Activated naive CD4-positive, alpha-beta T cell (primary cell): ENCODE results near the gene METTL9.
"Not testable (repeated sequence)": the region's sequence is repeated elsewhere in the genome, so short reads cannot be mapped to it uniquely, and the experiment has no call there.

Source experiments
- DNase-seq, 4 experiments: peaks; one replicate each; lab custom pipeline; 2025; lab: John Stamatoyannopoulos, UW

METTL9 gene

GRCh38 chr16:21663889-21664647 lies 64.7 kb downstream of the METTL9 start, which contains the start of gene OTOA:
OTOA (plus strand) TSS chr16:21663968; CDS start chr16:21678515, 14,547 bp downstream.
- DNase-seq: peak in 1 of 4 experiments; percentile 23

- DNase-seq: no peak
Measured at GRCh38 chr16:21664801-21665492, 65.6 kb downstream of the METTL9 start.

GRCh38 chr16:21666772-21667171 lies 67.4 kb downstream of the METTL9 start:
- DNase-seq: no peak

- DNase-seq: no peak
Measured at GRCh38 chr16:21667575-21667974, 68.2 kb downstream of the METTL9 start.

- no peak for DNase-seq
Measured at GRCh38 chr16:21673469-21673868, 74.1 kb downstream of the METTL9 start.

- DNase-seq: not testable (repeated sequence)
Measured at GRCh38 chr16:21674456-21674855, 75.1 kb downstream of the METTL9 start.

- not testable (repeated sequence) for DNase-seq
Measured at GRCh38 chr16:21680714-21681113, 81.3 kb downstream of the METTL9 start.

- DNase-seq: no peak
Measured at GRCh38 chr16:21683184-21683583, 83.8 kb downstream of the METTL9 start.

GRCh38 chr16:21684199-21684598 lies 84.8 kb downstream of the METTL9 start:
- DNase-seq: peak in 1 of 4 experiments; percentile 7

- no peak for DNase-seq
Measured at GRCh38 chr16:21685034-21685455, 85.7 kb downstream of the METTL9 start.

- no peak for DNase-seq
Measured at GRCh38 chr16:21689107-21689506, 89.7 kb downstream of the METTL9 start.

- DNase-seq: not testable (repeated sequence)
Measured at GRCh38 chr16:21690967-21691366, 91.6 kb downstream of the METTL9 start.

GRCh38 chr16:21694609-21695008 lies 95.2 kb downstream of the METTL9 start:
- no peak for DNase-seq

GRCh38 chr16:21697032-21697431 lies 97.7 kb downstream of the METTL9 start:
- no peak for DNase-seq

GRCh38 chr16:21698169-21699032 lies 99.0 kb downstream of the METTL9 start:
- DNase-seq: no peak

- DNase-seq: no peak
Measured at GRCh38 chr16:21701271-21701670, 101.9 kb downstream of the METTL9 start.

- no peak for DNase-seq
Measured at GRCh38 chr16:21702276-21702675, 102.9 kb downstream of the METTL9 start.

GRCh38 chr16:21703156-21703555 lies 103.8 kb downstream of the METTL9 start:
- DNase-seq: no peak

GRCh38 chr16:21703589-21704174 lies 104.3 kb downstream of the METTL9 start:
- DNase-seq: no peak

- DNase-seq: no peak
Measured at GRCh38 chr16:21704266-21704665, 104.9 kb downstream of the METTL9 start.

GRCh38 chr16:21704733-21705132 lies 105.4 kb downstream of the METTL9 start:
- no peak for DNase-seq
